ENCODE measurements around the gene SLC24A4.

GRCh38 chr14:92440345-92441003 is 117.5 kb downstream of the SLC24A4 start:
- TF ChIP-seq, protein P1, sequence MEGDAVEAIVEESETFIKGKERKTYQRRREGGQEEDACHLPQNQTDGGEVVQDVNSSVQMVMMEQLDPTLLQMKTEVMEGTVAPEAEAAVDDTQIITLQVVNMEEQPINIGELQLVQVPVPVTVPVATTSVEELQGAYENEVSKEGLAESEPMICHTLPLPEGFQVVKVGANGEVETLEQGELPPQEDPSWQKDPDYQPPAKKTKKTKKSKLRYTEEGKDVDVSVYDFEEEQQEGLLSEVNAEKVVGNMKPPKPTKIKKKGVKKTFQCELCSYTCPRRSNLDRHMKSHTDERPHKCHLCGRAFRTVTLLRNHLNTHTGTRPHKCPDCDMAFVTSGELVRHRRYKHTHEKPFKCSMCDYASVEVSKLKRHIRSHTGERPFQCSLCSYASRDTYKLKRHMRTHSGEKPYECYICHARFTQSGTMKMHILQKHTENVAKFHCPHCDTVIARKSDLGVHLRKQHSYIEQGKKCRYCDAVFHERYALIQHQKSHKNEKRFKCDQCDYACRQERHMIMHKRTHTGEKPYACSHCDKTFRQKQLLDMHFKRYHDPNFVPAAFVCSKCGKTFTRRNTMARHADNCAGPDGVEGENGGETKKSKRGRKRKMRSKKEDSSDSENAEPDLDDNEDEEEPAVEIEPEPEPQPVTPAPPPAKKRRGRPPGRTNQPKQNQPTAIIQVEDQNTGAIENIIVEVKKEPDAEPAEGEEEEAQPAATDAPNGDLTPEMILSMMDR (optimal IDR thresholded peaks at IDR 0.05 in 1 of 3, IDR thresholded peaks at IDR 0.05 in 1 of 3, conservative IDR thresholded peaks at IDR 0.05 in 1 of 3; ENCODE audit: extremely low read depth in 1 of 3, insufficient read depth in 2 of 3, low read length in 3 of 3): no peak
- TF ChIP-seq EZH2 (IDR thresholded peaks at IDR 0.05; ENCODE audit: low read length): no peak
